Measurements from ENCODE around the gene MMP7. TPM values are rescaled to one million over a fixed set of nuclear protein-coding genes. Genes with fewer than 3 reads are reported as not detected.

The MMP7 gene
- total and polyA plus RNA-seq, 4 donors = 0.99 to 1.8 (median 1.4) TPM; not detected in 1

DNA sequence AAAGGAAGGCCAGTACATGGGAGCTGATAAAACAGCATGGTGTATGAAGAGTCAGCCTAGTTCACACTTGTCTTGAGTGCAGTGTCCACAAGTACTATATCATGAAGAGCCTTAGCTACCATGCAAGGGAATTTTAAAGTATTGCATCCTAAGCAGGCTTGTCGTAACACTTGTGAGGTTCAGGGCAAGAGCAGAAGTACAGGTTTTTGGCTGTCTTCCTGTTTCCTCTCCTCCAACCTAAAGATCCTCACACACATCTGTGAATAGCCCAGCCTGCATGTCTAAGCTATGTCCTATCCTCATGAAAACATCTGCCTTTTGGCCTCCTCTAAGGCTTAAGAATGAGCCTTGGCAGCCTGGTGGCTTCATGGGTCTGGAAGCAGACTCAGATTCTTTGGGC lies 43.3 kb downstream of the MMP7 start:
- Histone ChIP-seq H3K9me3 (ENCODE audit: control insufficient read depth in 4 of 4, low read length in 3 of 4) (no peaks in the 10 kb centered on the region), H3K9ac (ENCODE audit: low read depth in 1 of 2, low read length in 2 of 2) (no peak overlapping the region), H3K27me3 (ENCODE audit: control insufficient read depth in 4 of 4, insufficient read depth in 4 of 4, low read length in 3 of 4) (no peaks in the 10 kb centered on the region), H3K27ac (ENCODE audit: low read depth in 1 of 2, low read length in 2 of 2) (no peak overlapping the region), H3K36me3 (ENCODE audit: control insufficient read depth in 4 of 4, insufficient read depth in 3 of 4, low read depth in 1 of 4, low read length in 3 of 4) (no peaks in the 10 kb centered on the region), H3K4me1 (ENCODE audit: control insufficient read depth in 4 of 4, insufficient read depth in 4 of 4, low read length in 3 of 4) (peaks cover 3 to 9% (median 6%) of the 10 kb centered on the region in 4 donors), H3K4me3 (ENCODE audit: low read depth in 1 of 3, low read length in 3 of 3) (no peak overlapping the region)
- WGBS = 46% methylated on average over 1 of the region's 1 CpG
- no peak for DNase-seq (ENCODE audit: low spot score)
- TF ChIP-seq, protein P1, sequence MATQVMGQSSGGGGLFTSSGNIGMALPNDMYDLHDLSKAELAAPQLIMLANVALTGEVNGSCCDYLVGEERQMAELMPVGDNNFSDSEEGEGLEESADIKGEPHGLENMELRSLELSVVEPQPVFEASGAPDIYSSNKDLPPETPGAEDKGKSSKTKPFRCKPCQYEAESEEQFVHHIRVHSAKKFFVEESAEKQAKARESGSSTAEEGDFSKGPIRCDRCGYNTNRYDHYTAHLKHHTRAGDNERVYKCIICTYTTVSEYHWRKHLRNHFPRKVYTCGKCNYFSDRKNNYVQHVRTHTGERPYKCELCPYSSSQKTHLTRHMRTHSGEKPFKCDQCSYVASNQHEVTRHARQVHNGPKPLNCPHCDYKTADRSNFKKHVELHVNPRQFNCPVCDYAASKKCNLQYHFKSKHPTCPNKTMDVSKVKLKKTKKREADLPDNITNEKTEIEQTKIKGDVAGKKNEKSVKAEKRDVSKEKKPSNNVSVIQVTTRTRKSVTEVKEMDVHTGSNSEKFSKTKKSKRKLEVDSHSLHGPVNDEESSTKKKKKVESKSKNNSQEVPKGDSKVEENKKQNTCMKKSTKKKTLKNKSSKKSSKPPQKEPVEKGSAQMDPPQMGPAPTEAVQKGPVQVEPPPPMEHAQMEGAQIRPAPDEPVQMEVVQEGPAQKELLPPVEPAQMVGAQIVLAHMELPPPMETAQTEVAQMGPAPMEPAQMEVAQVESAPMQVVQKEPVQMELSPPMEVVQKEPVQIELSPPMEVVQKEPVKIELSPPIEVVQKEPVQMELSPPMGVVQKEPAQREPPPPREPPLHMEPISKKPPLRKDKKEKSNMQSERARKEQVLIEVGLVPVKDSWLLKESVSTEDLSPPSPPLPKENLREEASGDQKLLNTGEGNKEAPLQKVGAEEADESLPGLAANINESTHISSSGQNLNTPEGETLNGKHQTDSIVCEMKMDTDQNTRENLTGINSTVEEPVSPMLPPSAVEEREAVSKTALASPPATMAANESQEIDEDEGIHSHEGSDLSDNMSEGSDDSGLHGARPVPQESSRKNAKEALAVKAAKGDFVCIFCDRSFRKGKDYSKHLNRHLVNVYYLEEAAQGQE (IDR thresholded peaks at IDR 0.05) = no peak
- TF ChIP-seq HNF4A (conservative IDR thresholded peaks at IDR 0.05) (no peak), TAF1 (conservative IDR thresholded peaks at IDR 0.05) (no peak), HNF4G (IDR thresholded peaks at IDR 0.05) (no peak), NR2F2 (IDR thresholded peaks at IDR 0.05) (no peak), YY1 (IDR thresholded peaks at IDR 0.05) (no peak), SP1 (IDR thresholded peaks at IDR 0.05) (no peak), FOXA1 (IDR thresholded peaks at IDR 0.05) (no peak), RAD21 (IDR thresholded peaks at IDR 0.05) (no peak), MAX (IDR thresholded peaks at IDR 0.05) (no peak)
- TF ChIP-seq, protein P2, sequence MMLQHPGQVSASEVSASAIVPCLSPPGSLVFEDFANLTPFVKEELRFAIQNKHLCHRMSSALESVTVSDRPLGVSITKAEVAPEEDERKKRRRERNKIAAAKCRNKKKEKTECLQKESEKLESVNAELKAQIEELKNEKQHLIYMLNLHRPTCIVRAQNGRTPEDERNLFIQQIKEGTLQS (IDR thresholded peaks at IDR 0.05) = no peak

DNA sequence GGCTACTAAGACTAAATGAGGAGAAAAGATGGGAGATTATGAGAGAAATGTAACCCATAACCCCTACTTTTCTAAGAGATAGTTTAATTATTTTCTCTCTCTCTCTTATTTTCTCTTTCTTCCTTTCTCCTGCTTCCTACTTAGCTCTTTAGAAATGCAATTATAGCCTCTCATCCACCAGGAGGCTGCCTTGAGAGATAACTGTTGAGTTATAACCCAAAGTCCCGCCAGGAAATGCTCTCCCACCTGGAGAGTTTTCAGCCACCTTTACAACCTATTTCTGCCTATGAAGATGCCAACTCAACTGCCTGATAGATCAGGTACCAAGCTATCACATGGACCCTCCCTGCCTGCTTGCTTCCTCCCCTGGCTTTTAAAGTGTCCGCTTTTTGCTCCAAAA lies 44.0 kb downstream of the MMP7 start:
- no peaks in the 10 kb centered on the region for H3K27me3 ChIP-seq (ENCODE audit: control insufficient read depth in 4 of 4, insufficient read depth in 4 of 4, low read length in 3 of 4)
- H3K27ac ChIP-seq (ENCODE audit: low read depth in 1 of 2, low read length in 2 of 2) = no peak overlapping the region
- H3K9me3 ChIP-seq (ENCODE audit: control insufficient read depth in 4 of 4, low read length in 3 of 4) = no peaks in the 10 kb centered on the region
- 94% methylated on average over 2 of the region's 2 CpGs for WGBS
- no peak for DNase-seq (ENCODE audit: low spot score)
- no peaks in the 10 kb centered on the region for H3K36me3 ChIP-seq (ENCODE audit: control insufficient read depth in 4 of 4, insufficient read depth in 3 of 4, low read depth in 1 of 4, low read length in 3 of 4)
- TF ChIP-seq HNF4G (IDR thresholded peaks at IDR 0.05) (no peak), FOXA1 (IDR thresholded peaks at IDR 0.05) (no peak), GABPA (IDR thresholded peaks at IDR 0.05 in 1 of 2, conservative IDR thresholded peaks at IDR 0.05 in 1 of 2) (no peak), RAD21 (IDR thresholded peaks at IDR 0.05) (no peak), FOXA2 (IDR thresholded peaks at IDR 0.05) (no peak)
- no peak overlapping the region for H3K9ac ChIP-seq (ENCODE audit: low read depth in 1 of 2, low read length in 2 of 2)
- no peak overlapping the region for H3K4me3 ChIP-seq (ENCODE audit: low read depth in 1 of 3, low read length in 3 of 3)
- peaks cover 3 to 9% (median 6%) of the 10 kb centered on the region in 4 donors for H3K4me1 ChIP-seq (ENCODE audit: control insufficient read depth in 4 of 4, insufficient read depth in 4 of 4, low read length in 3 of 4)

DNA sequence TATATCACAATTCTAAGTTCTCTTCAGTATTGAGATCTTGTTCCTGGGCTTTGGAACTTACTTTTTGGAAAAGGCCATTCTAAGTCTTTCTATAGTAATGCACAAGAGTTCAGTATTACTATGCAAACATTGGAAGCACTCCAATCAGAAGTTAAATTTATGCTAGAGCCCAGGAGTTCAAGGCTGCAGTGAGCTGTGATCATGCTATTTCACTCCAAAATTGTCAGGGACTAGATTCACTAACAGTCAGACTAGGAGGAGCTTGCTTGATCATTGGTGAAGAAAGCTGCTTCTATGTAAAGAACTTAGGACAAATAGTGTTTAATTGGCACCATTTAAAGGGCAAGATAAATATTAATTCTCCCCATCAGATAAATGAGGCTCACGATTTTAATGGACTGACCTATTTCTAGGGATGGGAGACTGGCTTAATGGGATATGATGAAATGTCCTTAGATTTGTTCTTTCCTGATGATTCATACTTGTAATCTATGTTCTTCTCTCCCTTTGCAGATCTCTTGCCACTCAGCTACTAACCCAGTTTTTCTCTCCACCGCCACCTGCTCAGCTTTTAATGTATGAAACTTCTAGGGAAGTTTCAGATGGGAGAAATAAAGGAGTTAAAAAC lies 45.3 kb downstream of the MMP7 start:
- peaks cover 3 to 9% (median 6%) of the 10 kb centered on the region in 4 donors for H3K4me1 ChIP-seq (ENCODE audit: control insufficient read depth in 4 of 4, insufficient read depth in 4 of 4, low read length in 3 of 4)
- WGBS = 57% methylated on average over 2 of the region's 2 CpGs
- H3K27ac ChIP-seq (ENCODE audit: low read depth in 1 of 2, low read length in 2 of 2) = peak overlapping the region; percentile 1 to 10
- peak overlapping the region in 1 of 2 donors; percentile 25 for H3K9ac ChIP-seq (ENCODE audit: low read depth in 1 of 2, low read length in 2 of 2)
- no peak overlapping the region for H3K4me3 ChIP-seq (ENCODE audit: low read depth in 1 of 3, low read length in 3 of 3)
- H3K36me3 ChIP-seq (ENCODE audit: control insufficient read depth in 4 of 4, insufficient read depth in 3 of 4, low read depth in 1 of 4, low read length in 3 of 4) = no peaks in the 10 kb centered on the region
- DNase-seq (ENCODE audit: low spot score) = no peak
- no peaks in the 10 kb centered on the region for H3K9me3 ChIP-seq (ENCODE audit: control insufficient read depth in 4 of 4, low read length in 3 of 4)
- H3K27me3 ChIP-seq (ENCODE audit: control insufficient read depth in 4 of 4, insufficient read depth in 4 of 4, low read length in 3 of 4) = no peaks in the 10 kb centered on the region
- TF ChIP-seq GABPA (IDR thresholded peaks at IDR 0.05 in 1 of 2, conservative IDR thresholded peaks at IDR 0.05 in 1 of 2) (no peak), NR2F2 (IDR thresholded peaks at IDR 0.05) (no peak), MAX (IDR thresholded peaks at IDR 0.05) (peak; percentile 19), HNF4G (IDR thresholded peaks at IDR 0.05) (no peak), HNF4A (conservative IDR thresholded peaks at IDR 0.05) (peak; percentile 39 to 60), YY1 (IDR thresholded peaks at IDR 0.05) (peak; percentile 48)
- TF ChIP-seq, protein P2 (IDR thresholded peaks at IDR 0.05) = peak; percentile 31
- TF ChIP-seq, protein P3, sequence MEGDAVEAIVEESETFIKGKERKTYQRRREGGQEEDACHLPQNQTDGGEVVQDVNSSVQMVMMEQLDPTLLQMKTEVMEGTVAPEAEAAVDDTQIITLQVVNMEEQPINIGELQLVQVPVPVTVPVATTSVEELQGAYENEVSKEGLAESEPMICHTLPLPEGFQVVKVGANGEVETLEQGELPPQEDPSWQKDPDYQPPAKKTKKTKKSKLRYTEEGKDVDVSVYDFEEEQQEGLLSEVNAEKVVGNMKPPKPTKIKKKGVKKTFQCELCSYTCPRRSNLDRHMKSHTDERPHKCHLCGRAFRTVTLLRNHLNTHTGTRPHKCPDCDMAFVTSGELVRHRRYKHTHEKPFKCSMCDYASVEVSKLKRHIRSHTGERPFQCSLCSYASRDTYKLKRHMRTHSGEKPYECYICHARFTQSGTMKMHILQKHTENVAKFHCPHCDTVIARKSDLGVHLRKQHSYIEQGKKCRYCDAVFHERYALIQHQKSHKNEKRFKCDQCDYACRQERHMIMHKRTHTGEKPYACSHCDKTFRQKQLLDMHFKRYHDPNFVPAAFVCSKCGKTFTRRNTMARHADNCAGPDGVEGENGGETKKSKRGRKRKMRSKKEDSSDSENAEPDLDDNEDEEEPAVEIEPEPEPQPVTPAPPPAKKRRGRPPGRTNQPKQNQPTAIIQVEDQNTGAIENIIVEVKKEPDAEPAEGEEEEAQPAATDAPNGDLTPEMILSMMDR (IDR thresholded peaks at IDR 0.05; ENCODE audit: low read depth, low read length, missing input control) = no peak
- TF ChIP-seq, protein P4, sequence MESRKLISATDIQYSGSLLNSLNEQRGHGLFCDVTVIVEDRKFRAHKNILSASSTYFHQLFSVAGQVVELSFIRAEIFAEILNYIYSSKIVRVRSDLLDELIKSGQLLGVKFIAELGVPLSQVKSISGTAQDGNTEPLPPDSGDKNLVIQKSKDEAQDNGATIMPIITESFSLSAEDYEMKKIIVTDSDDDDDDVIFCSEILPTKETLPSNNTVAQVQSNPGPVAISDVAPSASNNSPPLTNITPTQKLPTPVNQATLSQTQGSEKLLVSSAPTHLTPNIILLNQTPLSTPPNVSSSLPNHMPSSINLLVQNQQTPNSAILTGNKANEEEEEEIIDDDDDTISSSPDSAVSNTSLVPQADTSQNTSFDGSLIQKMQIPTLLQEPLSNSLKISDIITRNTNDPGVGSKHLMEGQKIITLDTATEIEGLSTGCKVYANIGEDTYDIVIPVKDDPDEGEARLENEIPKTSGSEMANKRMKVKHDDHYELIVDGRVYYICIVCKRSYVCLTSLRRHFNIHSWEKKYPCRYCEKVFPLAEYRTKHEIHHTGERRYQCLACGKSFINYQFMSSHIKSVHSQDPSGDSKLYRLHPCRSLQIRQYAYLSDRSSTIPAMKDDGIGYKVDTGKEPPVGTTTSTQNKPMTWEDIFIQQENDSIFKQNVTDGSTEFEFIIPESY (IDR thresholded peaks at IDR 0.05) = no peak
